ENCODE measurements around the gene ZC3H18. TPM values are rescaled to one million over a fixed set of nuclear protein-coding genes. Genes with fewer than 3 reads are reported as not detected.

ZC3H18 gene
- total and polyA plus RNA-seq, 2 experiments from 2014 or later: 16.8 to 37.1 TPM

DNA sequence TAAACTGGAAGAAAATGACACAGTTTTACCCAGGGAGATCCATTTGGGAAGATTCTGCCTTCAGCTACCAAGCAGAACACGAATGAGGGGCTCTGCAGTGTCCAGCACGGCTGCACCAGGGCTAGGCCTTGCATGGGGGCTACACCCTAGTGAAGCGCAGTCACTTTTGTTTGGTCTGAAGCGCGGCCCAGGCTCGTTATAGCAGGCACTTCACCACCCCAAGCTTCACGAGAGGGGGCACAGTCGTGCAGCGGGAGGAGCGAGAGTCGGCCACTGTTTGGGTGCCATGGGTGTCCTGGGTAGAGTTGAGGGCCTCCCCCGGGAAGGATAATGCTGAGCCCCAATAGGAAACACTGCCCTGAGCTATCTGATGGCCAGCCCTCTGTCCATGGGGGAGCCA, 46.5 kb downstream of the ZC3H18 start:
- Histone ChIP-seq H3K36me3 (replicated peaks; ENCODE audit: insufficient read depth, low read depth) (no peaks in the 10 kb centered on the region), H3K9me2 (replicated peaks; ENCODE audit: insufficient read depth) (no peaks in the 10 kb centered on the region), H3K79me2 (peaks cover 16% of the 10 kb centered on the region), H3K27ac (peak overlapping the region; percentile 79), H3K9me3 (ENCODE audit: low read depth) (no peaks in the 10 kb centered on the region), H4K20me1 (ENCODE audit: insufficient read depth, poor library complexity, severe bottlenecking) (peaks cover 9% of the 10 kb centered on the region), H3K4me2 (no peak overlapping the region), H2AFZ (no peak overlapping the region), H3K4me1 (ENCODE audit: insufficient read depth) (peaks cover 14% of the 10 kb centered on the region), H3K27me3 (no peaks in the 10 kb centered on the region), H3K4me3 (no peak overlapping the region)
- WGBS (ENCODE audit: low lambda C conversion rate, missing lambda C conversion rate): 86% methylated on average over 12 of the region's 12 CpGs
- no peak for TF ChIP-seq EZH2phosphoT487 (IDR thresholded peaks at IDR 0.05; ENCODE audit: low read depth, severe bottlenecking, unreplicated experiment)
- no peak for TF ChIP-seq EZH2 (IDR thresholded peaks at IDR 0.05; ENCODE audit: borderline replicate concordance)
- TF ChIP-seq, protein P1, sequence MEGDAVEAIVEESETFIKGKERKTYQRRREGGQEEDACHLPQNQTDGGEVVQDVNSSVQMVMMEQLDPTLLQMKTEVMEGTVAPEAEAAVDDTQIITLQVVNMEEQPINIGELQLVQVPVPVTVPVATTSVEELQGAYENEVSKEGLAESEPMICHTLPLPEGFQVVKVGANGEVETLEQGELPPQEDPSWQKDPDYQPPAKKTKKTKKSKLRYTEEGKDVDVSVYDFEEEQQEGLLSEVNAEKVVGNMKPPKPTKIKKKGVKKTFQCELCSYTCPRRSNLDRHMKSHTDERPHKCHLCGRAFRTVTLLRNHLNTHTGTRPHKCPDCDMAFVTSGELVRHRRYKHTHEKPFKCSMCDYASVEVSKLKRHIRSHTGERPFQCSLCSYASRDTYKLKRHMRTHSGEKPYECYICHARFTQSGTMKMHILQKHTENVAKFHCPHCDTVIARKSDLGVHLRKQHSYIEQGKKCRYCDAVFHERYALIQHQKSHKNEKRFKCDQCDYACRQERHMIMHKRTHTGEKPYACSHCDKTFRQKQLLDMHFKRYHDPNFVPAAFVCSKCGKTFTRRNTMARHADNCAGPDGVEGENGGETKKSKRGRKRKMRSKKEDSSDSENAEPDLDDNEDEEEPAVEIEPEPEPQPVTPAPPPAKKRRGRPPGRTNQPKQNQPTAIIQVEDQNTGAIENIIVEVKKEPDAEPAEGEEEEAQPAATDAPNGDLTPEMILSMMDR (IDR thresholded peaks at IDR 0.05; ENCODE audit: poor library complexity): no peak
- DNase-seq (ENCODE audit: low spot score): no peak

DNA sequence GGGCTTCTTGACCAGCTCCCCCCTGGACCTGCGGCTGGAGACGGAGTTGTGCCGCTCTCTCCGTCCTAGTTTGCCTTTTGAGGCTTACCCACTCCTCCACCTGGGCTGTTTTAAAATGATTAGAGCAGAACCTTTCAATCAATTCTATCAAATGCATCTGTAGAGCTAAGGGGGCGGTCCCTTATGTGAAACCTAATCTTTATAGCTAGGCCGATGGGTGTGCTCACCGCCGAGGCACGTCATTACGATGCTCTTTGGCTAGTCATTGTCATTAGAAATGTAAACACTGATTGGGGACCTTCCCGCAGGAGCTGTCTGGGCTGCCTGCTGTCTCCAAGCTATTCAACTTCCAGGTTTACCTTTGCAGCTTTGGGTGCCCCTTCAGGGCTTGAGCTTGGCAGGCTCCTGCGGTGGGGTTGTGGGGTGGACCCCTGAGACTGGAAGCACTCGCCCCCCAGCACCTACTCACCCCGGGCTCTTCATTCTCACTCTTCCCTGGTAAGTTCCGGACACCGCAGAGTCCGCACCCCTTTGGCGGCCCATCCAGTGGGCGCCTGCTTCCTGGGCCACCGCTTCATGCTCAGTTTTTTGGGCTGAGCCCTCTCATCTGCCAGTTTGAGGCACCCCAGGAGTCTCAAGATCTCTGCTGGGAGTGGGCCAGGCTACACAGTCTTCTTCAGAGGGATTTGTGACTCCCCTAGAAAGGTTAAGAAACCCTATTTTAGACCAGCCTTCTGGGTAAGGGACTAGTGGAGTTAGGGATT, 47.2 kb downstream of the ZC3H18 start:
- H3K79me2 ChIP-seq: peaks cover 16% of the 10 kb centered on the region
- H4K20me1 ChIP-seq (ENCODE audit: insufficient read depth, poor library complexity, severe bottlenecking): peaks cover 9% of the 10 kb centered on the region
- H3K27me3 ChIP-seq: no peaks in the 10 kb centered on the region
- H3K36me3 ChIP-seq (replicated peaks; ENCODE audit: insufficient read depth, low read depth): no peaks in the 10 kb centered on the region
- no peak overlapping the region for H3K4me3 ChIP-seq
- peaks cover 14% of the 10 kb centered on the region for H3K4me1 ChIP-seq (ENCODE audit: insufficient read depth)
- no peak overlapping the region for H3K4me2 ChIP-seq
- peak overlapping the region; percentile 79 for H3K27ac ChIP-seq
- TF ChIP-seq, protein P1 (IDR thresholded peaks at IDR 0.05; ENCODE audit: poor library complexity): no peak
- no peak for TF ChIP-seq EZH2 (IDR thresholded peaks at IDR 0.05; ENCODE audit: borderline replicate concordance)
- peak; percentile 73 for DNase-seq (ENCODE audit: low spot score)
- WGBS (ENCODE audit: low lambda C conversion rate, missing lambda C conversion rate): 69% methylated on average over 20 of the region's 20 CpGs
- H3K9me3 ChIP-seq (ENCODE audit: low read depth): no peaks in the 10 kb centered on the region
- no peaks in the 10 kb centered on the region for H3K9me2 ChIP-seq (replicated peaks; ENCODE audit: insufficient read depth)
- no peak overlapping the region for H2AFZ ChIP-seq

DNA sequence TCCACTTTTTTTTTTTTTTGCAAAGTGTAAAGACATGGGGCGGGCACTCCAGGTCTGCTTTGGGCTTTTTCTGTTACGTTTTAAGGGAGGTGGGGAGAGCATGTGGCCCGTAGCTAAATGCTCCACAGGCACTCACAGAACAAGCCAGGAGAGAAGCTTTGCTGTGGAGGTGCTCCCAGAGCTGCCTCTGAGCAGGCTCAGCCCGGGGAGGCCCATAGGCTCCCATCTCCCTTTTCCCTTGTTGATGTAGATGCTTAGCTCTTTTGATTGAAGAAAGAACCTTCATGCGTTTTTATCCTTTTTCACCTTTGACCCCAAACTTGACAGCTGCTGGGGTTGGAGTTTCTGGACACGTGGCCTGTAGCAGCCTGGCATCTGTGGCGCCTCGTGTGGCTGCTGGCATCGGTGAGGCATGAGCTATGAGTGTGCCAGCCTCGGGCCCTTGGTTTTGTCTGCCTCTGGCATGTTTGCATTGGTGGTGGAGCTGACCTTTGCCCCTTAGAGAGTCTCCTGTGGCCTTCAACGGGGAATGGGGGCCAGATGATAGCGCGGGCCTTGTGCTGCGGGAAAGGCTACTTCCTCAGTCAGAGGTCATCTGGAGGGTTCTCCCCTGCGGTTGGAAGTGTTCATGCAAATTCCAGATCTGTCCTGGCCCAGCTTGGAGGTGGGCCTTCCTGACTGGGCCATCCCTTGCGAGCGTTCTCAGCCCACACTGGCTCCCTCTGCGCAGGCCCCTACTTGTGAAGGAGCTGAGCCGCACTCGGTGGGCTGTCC, 48.2 kb downstream of the ZC3H18 start:
- Histone ChIP-seq H3K79me2 (peaks cover 16% of the 10 kb centered on the region), H3K27me3 (no peaks in the 10 kb centered on the region), H3K4me2 (no peak overlapping the region), H3K9me2 (replicated peaks; ENCODE audit: insufficient read depth) (no peaks in the 10 kb centered on the region), H4K20me1 (ENCODE audit: insufficient read depth, poor library complexity, severe bottlenecking) (peaks cover 8% of the 10 kb centered on the region), H3K27ac (no peak overlapping the region), H3K4me1 (ENCODE audit: insufficient read depth) (peaks cover 14% of the 10 kb centered on the region), H3K9me3 (ENCODE audit: low read depth) (no peaks in the 10 kb centered on the region), H3K36me3 (replicated peaks; ENCODE audit: insufficient read depth, low read depth) (no peaks in the 10 kb centered on the region), H2AFZ (no peak overlapping the region), H3K4me3 (no peak overlapping the region)
- WGBS (ENCODE audit: low lambda C conversion rate, missing lambda C conversion rate): 73% methylated on average over 20 of the region's 20 CpGs
- no peak for DNase-seq (ENCODE audit: low spot score)
- TF ChIP-seq EZH2phosphoT487 (IDR thresholded peaks at IDR 0.05; ENCODE audit: low read depth, severe bottlenecking, unreplicated experiment): no peak
- no peak for TF ChIP-seq EZH2 (IDR thresholded peaks at IDR 0.05; ENCODE audit: borderline replicate concordance)
- TF ChIP-seq, protein P1 (IDR thresholded peaks at IDR 0.05; ENCODE audit: poor library complexity): no peak
